Ovary (tissue), 9 donors: ENCODE data around the gene RNF145. TPM values are rescaled to one million over a fixed set of nuclear protein-coding genes. Genes with fewer than 3 reads are reported as not detected.

Experiments
- DNase-seq, 5 donors: peaks; one replicate each; pipeline ENCODE4 v3.0.0-alpha.2; 2019 to 2020
- H3K27ac ChIP-seq, 2 donors: fragments of 200-600 bp; one replicate each; pipeline versions ENCODE4 v1.5.1 to v1.8.0; 2019 to 2022
- H3K27me3 ChIP-seq: fragments of 200-600 bp; one replicate; pipeline ENCODE4 v1.8.0; 2022
- H3K36me3 ChIP-seq: fragments of 200-600 bp; sonication (generic); one replicate; pipeline ENCODE4 v1.5.1; 2019
- H3K4me1 ChIP-seq: one replicate; pipeline ENCODE4 v1.8.1; 2013; ENCODE audit warnings: mild to moderate bottlenecking, moderate library complexity; ENCODE audit not compliant: insufficient read depth
- H3K4me3 ChIP-seq: fragments of 200-600 bp; sonication (generic); one replicate; pipeline ENCODE4 v1.5.1; 2017
- H3K9me3 ChIP-seq, 2 donors: fragments of 200-600 bp in 1 of 2; sonication (generic) in 1 of 2; one replicate each; pipeline versions ENCODE4 v1.5.1 to v1.8.1; 2013 to 2019; ENCODE audit warnings: mild to moderate bottlenecking in 1 of 2, moderate library complexity in 1 of 2
- CTCF ChIP-seq, 3 donors: fragments of 450-650 bp in 2 of 3; fragments of 200-600 bp in 1 of 3; IDR thresholded peaks; one replicate each; pipeline versions ENCODE4 v1.5.1 to v1.8.0; 2016 to 2022; ENCODE audit warnings: antibody characterized with exemption in 3 of 3, mild to moderate bottlenecking in 1 of 3
- EP300 ChIP-seq: sonication (generic); formaldehyde crosslinking; IDR thresholded peaks from one replicate; pipeline ENCODE4 v1.6.1; 2017; ENCODE audit warnings: antibody characterized with exemption
- POLR2A ChIP-seq: fragments of 450-650 bp; IDR thresholded peaks from one replicate; pipeline ENCODE4 v1.6.1; 2017; ENCODE audit warnings: antibody characterized with exemption, mild to moderate bottlenecking, moderate library complexity
- WGBS, 3 donors: extraction: QIAGEN DNeasy Blood & Tissue Kit in 1 of 3; methylation state at CpG; one replicate each; pipeline versions ENCODE4 v1.1.5 to v1.1.7; 2013 to 2017; 5-methylcytosine and 5-hydroxymethylcytosine counted together
- intact Hi-C, 4 donors: fragments of 100-400 bp; cut with DNase I; formaldehyde crosslinking; loops; one replicate each; pipeline versions ENCODE4 v1.11.0 to v1.15.1; 2022 to 2023
- polyA plus RNA-seq, 2 donors: library from polyadenylated mRNA; stranded (reverse); fragments of 200-250 nt in 1 of 2; fragments of 350-450 nt in 1 of 2; fragmentation: Illumina TruSeq in 1 of 2; extraction: RNeasy Lipid Tissue Mini Kit (QIAGEN cat#74804) in 1 of 2; gene quantifications; one replicate each; pipeline ENCODE4 v1.2.3, GENCODE V29; 2013 to 2014
- total RNA-seq, 7 donors: library from RNA; depleted of rRNA in 2 of 7; stranded (reverse); fragments of >200 nt in 2 of 7; fragmentation: NEBNext Ultra II Directional in 3 of 7; extraction: Animal tissue kit (Norgen Biotek cat#: 25700) in 3 of 7; gene quantifications; one replicate each; pipeline versions ENCODE4 v1.1.0 to v1.2.4, GENCODE V29; 2016 to 2023
- donor health status: DM: no; HTN: no; CAD: no; lungs with moderate emphysema.
- donor health status: DM: no; HTN: no; CAD: no.
- donor health status: Bipolar disorder and iron deficiency.
- donor health status: DM: yes; HTN: yes; CAD: no.
- donor health status: DM: no; HTN: no; CAD: no.
- donor health status: DM: yes; HTN: yes; CAD: no.

Gene RNF145
- total and polyA plus RNA-seq, 9 donors, result 39.0 to 66.4 (median 53.4) TPM

- H3K27me3 ChIP-seq, result no peaks in the 10 kb centered on the region
- TF ChIP-seq EP300, result no peak
- TF ChIP-seq CTCF (IDR thresholded peaks at IDR 0.05), result no peak
- TF ChIP-seq POLR2A, result no peak
- intact Hi-C loops, result no loop called here
- H3K4me3 ChIP-seq, result no peak overlapping the region
- H3K36me3 ChIP-seq, result no peaks in the 10 kb centered on the region
- no peaks in the 10 kb centered on the region for H3K4me1 ChIP-seq
- WGBS, 3 donors, result 90 to 98% (median 91%) methylated on average over 2 of the region's 2 CpGs
- no peak overlapping the region for H3K27ac ChIP-seq
- H3K9me3 ChIP-seq, result no peaks in the 10 kb centered on the region
- no peak for DNase-seq
Measured at GRCh38 chr5:159195775-159196174, 13.6 kb downstream of the RNF145 start.

GRCh38 chr5:159190170-159190569, 19.2 kb downstream of the RNF145 start:
- intact Hi-C loops, result no loop called here
- Histone ChIP-seq H3K9me3 (no peaks in the 10 kb centered on the region), H3K27ac (no peak overlapping the region), H3K4me1 (no peaks in the 10 kb centered on the region), H3K27me3 (no peaks in the 10 kb centered on the region), H3K4me3 (no peak overlapping the region), H3K36me3 (no peaks in the 10 kb centered on the region)
- WGBS, 3 donors, result 97 to 100% (median 99%) methylated on average over 3 of the region's 3 CpGs
- TF ChIP-seq CTCF (IDR thresholded peaks at IDR 0.05), result no peak
- TF ChIP-seq EP300, result no peak
- no peak for TF ChIP-seq POLR2A
- DNase-seq, result no peak

- intact Hi-C loops, result no loop called here
- H3K4me1 ChIP-seq, result peaks cover 4% of the 10 kb centered on the region
- TF ChIP-seq EP300, result no peak
- TF ChIP-seq CTCF (IDR thresholded peaks at IDR 0.05), result no peak
- TF ChIP-seq POLR2A, result no peak
- 79 to 81% (median 81%) methylated on average over 4 of the region's 4 CpGs for WGBS, 3 donors
- no peak overlapping the region for H3K4me3 ChIP-seq
- H3K27ac ChIP-seq, result no peak overlapping the region
- H3K27me3 ChIP-seq, result no peaks in the 10 kb centered on the region
- no peaks in the 10 kb centered on the region for H3K36me3 ChIP-seq
- DNase-seq, result no peak
- no peaks in the 10 kb centered on the region for H3K9me3 ChIP-seq
Measured at GRCh38 chr5:159189310-159189709, 20.0 kb downstream of the RNF145 start.

DNA sequence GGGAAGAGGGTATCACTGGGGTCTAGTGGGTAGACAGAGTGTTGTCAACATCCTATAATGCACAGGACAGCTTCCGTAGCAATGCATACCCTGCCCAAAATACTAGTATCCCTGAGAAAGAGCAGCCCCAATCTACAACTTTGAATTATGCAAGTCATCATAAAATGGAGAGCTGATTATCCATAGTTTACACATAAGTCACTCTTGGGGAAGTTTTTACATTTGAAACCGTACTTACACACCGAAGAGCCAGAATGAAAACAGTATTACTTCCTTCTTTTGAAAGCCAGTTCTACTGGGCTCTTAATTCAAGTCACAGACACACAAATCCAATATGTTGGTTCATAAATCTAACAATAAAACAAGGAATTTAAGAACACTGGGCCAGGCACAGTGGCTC, 21.6 kb downstream of the RNF145 start:
- Histone ChIP-seq H3K4me1 (peaks cover 4% of the 10 kb centered on the region), H3K4me3 (no peak overlapping the region), H3K27ac (no peak overlapping the region), H3K27me3 (no peaks in the 10 kb centered on the region), H3K36me3 (no peaks in the 10 kb centered on the region), H3K9me3 (no peaks in the 10 kb centered on the region)
- 97 to 100% (median 99%) methylated on average over 3 of the region's 3 CpGs for WGBS, 3 donors
- TF ChIP-seq POLR2A, result no peak
- no peak for TF ChIP-seq CTCF (IDR thresholded peaks at IDR 0.05)
- no peak for TF ChIP-seq EP300
- intact Hi-C loops, result no loop called here
- no peak for DNase-seq

DNA sequence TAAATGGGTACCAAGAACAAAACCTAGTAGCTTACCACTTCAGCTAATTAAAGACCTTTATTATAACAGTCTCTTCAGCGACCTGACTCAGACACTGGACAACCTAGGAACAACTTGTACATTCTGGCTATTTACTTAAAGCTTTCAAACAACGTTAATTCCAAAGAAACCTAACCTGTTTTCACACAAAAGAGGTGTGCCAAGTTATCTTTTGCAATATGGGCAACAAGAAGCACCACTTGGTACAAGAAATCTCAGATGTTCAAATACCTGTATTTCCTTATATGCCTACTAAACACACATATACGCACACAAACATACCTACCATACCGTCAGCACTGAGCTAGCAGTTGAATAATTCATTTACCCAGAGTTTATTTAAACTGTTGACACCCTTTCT, 23.0 kb downstream of the RNF145 start:
- WGBS, 3 donors, result 86 to 91% (median 88%) methylated on average over 4 of the region's 4 CpGs
- intact Hi-C loops, result no loop called here
- peaks cover 4% of the 10 kb centered on the region for H3K4me1 ChIP-seq

More for the DNA sequence above, 23.0 kb downstream of the RNF145 start:
- H3K9me3 ChIP-seq, result no peaks in the 10 kb centered on the region
- no peak overlapping the region for H3K4me3 ChIP-seq
- no peak overlapping the region for H3K27ac ChIP-seq
- no peaks in the 10 kb centered on the region for H3K27me3 ChIP-seq
- DNase-seq, result no peak
- no peak for TF ChIP-seq POLR2A
- no peak for TF ChIP-seq CTCF (IDR thresholded peaks at IDR 0.05)
- TF ChIP-seq EP300, result no peak
- H3K36me3 ChIP-seq, result no peaks in the 10 kb centered on the region
